GM21515 (cell line): Measurements from ENCODE around the gene ISM2.

Experiments
- ATAC-seq: cut with Tn5 transposase; IDR thresholded peaks from one replicate; pipeline ENCODE4 v1.9.1; 2021; ENCODE audit not compliant: unreplicated experiment

ISM2 gene

GRCh38 chr14:77508249-77508648, 9.6 kb upstream of the ISM2 start:
- no peak for ATAC-seq

- ATAC-seq, result no peak
These were observed 9.1 kb upstream of the ISM2 start for GRCh38 chr14:77507762-77508161.

- ATAC-seq, result no peak
These were observed 6.4 kb upstream of the ISM2 start for GRCh38 chr14:77505031-77505430.

- no peak for ATAC-seq
These were observed 4.5 kb upstream of the ISM2 start for GRCh38 chr14:77503138-77503537.

DNA sequence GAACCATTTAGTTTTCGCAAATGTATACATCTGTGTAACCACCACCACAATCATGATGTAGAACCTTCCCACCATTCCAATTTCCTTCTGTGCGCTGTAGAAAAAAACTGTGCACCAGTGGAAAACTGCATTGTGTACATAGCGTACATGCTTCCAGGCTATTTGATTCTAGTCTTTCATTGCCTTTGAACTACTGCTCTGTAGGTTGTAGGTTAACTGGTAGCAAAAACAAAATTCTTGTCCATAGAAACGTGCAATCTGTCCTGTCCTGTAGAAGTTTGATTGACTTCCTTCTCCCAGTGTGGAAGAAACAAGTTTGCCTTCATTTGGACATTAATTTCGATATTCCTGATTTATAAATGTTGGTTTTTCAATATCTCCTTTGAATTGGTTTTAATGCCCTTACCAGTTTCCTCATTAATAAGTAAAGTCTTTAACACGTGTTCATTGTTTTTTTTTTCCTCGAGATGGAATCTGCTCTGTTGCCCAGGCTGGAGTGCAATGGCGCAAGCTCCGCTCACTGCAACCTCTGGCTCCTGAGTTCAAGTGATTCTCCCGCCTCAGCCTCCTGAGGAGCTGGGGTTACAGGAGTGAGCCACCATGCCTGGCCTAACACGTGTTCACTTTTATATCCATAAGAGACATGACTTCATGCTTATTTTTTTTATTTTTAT, 3.6 kb upstream of the ISM2 start:
- ATAC-seq, result no peak

DNA sequence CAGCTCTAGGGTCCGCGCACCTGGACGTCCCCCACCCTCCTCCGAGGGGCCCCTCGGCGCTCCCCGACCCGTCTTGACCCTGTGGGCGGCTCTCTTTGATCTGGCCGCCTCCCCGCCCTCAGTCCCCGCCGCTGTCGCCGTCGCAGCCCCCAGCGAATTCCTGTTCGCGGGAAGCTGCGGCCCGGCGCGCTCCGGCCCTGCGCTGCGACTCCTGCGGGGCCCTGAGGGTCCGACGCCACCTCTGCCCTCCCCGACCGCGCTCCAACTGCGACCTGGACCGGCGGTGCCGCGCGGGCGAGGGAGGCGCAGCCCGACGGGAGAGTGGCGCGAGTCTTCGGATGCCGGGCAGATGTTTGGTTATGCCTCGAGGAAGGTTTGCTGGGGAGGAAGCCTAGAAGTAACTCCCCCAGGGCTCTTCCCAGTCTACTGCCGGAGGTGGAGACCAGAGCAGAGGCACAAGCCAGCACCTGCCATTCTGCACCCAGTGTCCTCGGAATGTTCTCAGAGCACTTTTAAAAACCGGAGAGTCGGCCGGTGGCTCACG, 440 bp upstream of the ISM2 start:
- ATAC-seq, result peak; percentile 30

DNA sequence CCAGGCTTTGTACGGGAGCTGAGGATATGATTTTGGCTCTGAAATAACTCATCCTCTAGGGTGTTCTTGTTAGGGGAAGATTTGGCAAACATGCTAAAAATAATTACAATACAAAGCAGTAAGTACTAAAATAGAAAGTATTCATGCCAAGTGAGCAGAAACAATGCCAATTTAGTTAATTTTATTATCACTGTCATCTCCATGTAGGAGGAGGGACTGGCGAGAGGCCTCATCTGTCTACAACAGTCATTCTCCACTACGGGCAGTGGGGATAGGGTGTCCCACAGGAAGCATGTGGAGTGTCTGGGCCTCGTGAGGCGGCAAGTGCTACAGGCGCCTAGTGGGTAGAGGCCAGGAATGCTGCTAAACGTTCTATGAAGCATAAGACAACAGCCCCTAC, 3.3 kb downstream of the ISM2 start:
- no peak for ATAC-seq

- no peak for ATAC-seq
These were observed 7.6 kb downstream of the ISM2 start for GRCh38 chr14:77491056-77491455.

- no peak for ATAC-seq
These were observed 8.1 kb downstream of the ISM2 start for GRCh38 chr14:77490347-77490986.

GRCh38 chr14:77489041-77489440, 9.6 kb downstream of the ISM2 start:
- no peak for ATAC-seq

DNA sequence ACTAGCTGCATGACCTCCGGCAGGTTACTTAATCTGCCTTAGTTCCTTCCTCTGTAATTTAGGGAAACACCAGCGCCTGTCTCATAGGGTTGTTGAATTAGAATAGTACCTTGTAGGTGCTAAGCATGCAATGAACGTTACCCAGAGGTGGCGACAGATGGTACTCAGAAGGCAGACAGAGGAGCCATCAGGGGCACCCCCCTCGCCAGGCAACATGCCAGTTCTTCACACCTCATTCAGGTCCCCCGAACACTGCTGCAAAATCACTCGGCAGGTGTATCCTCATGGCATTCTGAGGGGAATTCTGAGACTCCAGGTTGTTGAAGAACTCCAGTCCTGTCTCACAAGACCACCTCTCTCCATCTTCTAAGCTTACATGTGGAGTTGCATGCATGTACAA, 10.1 kb downstream of the ISM2 start:
- ATAC-seq, result no peak

GRCh38 chr14:77485901-77486678, 12.5 kb downstream of the ISM2 start:
- ATAC-seq, result no peak

GRCh38 chr14:77485256-77485655, 13.4 kb downstream of the ISM2 start:
- no peak for ATAC-seq

- no peak for ATAC-seq
These were observed 16.2 kb downstream of the ISM2 start for GRCh38 chr14:77482422-77482821.

- ATAC-seq, result peak; percentile 94
These were observed 19.8 kb downstream of the ISM2 start for GRCh38 chr14:77478796-77479195.

GRCh38 chr14:77478029-77478428, 20.6 kb downstream of the ISM2 start:
- ATAC-seq, result no peak

DNA sequence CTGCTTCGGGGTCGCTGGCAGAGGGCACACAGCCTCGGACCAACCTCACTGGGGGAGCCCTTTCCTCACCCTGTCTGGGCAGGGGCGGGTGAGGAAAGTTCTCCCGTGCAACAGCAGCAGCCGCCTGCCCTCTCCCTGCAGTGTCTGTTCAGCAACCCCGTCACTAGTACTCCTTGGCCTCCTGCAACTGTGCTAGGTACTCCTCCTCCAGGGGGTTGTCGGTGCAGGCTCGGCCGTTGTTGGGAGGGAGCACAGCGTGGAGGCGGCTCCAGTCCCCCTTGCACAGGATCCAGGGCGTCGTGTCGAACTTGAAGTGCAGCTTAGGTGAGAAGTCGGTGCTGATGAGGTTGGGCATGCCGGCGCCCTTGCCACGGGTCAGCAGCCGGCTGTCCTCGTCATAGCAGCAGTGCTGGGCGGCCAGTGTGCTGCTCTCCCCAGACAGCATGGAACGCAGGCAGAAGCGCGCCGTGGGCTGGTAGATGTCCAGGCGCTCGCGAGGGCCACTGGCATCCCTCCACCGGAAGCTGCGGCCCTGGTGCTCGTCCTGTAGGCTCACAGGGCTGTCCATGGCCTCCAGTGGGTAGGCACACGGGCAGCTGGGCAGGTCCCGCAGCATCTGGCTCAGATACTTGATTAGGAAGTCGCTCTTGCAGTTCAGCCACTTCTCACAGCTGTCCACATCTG, 23.0 kb downstream of the ISM2 start:
- ATAC-seq, result no peak

DNA sequence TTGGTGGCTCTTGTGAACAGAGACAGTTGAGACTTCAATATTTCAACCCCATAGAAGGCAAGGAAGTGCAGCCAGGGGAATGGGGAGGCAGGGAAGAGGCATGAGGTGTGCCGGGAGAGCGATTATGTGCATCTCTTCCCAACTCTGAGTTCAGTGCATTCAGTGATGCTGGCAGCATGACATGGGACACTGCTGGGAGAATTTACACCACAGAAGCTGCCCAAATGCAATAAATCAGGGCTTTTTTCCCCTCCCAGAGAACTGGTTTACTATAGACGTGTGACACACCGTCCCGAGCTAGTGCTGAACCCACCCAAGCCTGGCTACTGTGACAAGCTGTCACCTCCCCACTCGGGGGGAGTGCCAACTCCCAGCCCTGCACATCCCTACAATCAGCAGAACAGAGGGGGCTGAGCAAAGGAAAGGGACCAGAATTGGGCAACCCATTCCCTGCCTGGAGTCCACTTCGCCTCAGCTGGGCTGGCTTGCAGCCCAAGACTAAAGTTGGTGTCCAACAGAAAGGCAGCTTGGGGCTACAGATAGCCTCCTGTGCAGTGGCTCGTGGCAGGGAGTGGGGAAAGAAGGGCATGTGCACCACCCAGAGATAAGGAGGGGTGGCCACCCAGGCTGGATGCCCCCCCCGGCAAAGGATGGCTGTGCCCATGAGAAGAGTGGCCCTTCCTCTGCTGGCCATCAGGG, 24.0 kb downstream of the ISM2 start:
- no peak for ATAC-seq

- ATAC-seq, result no peak
These were observed 24.7 kb downstream of the ISM2 start for GRCh38 chr14:77473921-77474320.

- no peak for ATAC-seq
These were observed 28.3 kb downstream of the ISM2 start for GRCh38 chr14:77470224-77470870.
